WTC11 (cell line): ENCODE results near the gene INO80. TPM values are rescaled to one million over a fixed set of nuclear protein-coding genes. Genes with fewer than 3 reads are reported as not detected.

Experiments
- ATAC-seq: fragments of 200-7000 bp; cut with Tn5 transposase; 2 replicates; pipeline ENCODE4 v1.10.0; 2021; ENCODE audit warnings: mild to moderate bottlenecking, moderate library complexity
- CTCF ChIA-PET: fragments of 300-600 bp; sonication (Branson Sonifier 250); formaldehyde crosslinking; loops from one replicate; lab custom pipeline; 2021; ENCODE audit warnings: antibody characterized with exemption; lab: Charles Lee
- POLR2A ChIA-PET: fragments of 350-600 bp; sonication (Branson Sonifier 250); formaldehyde crosslinking; loops from one replicate; lab custom pipeline; 2021; ENCODE audit warnings: antibody characterized with exemption; lab: Charles Lee
- DNase-seq: peaks from one replicate; pipeline ENCODE4 v3.0.0; 2021; ENCODE audit warnings: low spot score
- H3K27ac Mint-ChIP-seq: 2 replicates; pipeline ENCODE4 v1.8.0; 2021; ENCODE audit warnings: mixed read lengths
- H3K27me3 Mint-ChIP-seq: 2 replicates; pipeline ENCODE4 v1.8.0; 2021; ENCODE audit warnings: low read depth, mild to moderate bottlenecking, moderate library complexity, mixed read lengths
- H3K36me3 Mint-ChIP-seq: 2 replicates; pipeline ENCODE4 v1.8.0; 2021; ENCODE audit warnings: mixed read lengths
- H3K4me1 Mint-ChIP-seq: 2 replicates; pipeline ENCODE4 v1.8.0; 2022; ENCODE audit warnings: mixed read lengths
- H3K4me3 Mint-ChIP-seq: 2 replicates; pipeline ENCODE4 v1.8.0; 2021; ENCODE audit warnings: mild to moderate bottlenecking, moderate library complexity, mixed read lengths
- H3K9me3 Mint-ChIP-seq: 2 replicates; pipeline ENCODE4 v1.8.0; 2021; ENCODE audit warnings: mixed read lengths
- ATF2 ChIP-seq: sonication (generic); formaldehyde crosslinking; IDR thresholded peaks from 2 replicates; pipeline ENCODE4 v1.8.1; 2022; ENCODE audit warnings: low read depth, missing genetic modification reagents, borderline replicate concordance
- ERG ChIP-seq: fragments of 250-450 bp; sonication (Bioruptor Pico); IDR thresholded peaks from 2 replicates; pipeline ENCODE4 v1.8.0; 2021; ENCODE audit warnings: mild to moderate bottlenecking
- ESRRA ChIP-seq: sonication (generic); formaldehyde crosslinking; IDR thresholded peaks from 2 replicates; pipeline ENCODE4 v1.8.1; 2022; ENCODE audit warnings: mild to moderate bottlenecking, missing genetic modification reagents, borderline replicate concordance
- GABPB1 ChIP-seq: sonication (generic); formaldehyde crosslinking; IDR thresholded peaks from 2 replicates; pipeline ENCODE4 v1.8.1; 2023; ENCODE audit warnings: mild to moderate bottlenecking, missing genetic modification reagents
- IRF1 ChIP-seq: sonication (generic); formaldehyde crosslinking; IDR thresholded peaks from 2 replicates; pipeline ENCODE4 v1.8.0; 2023; ENCODE audit warnings: missing genetic modification reagents
- MXD4 ChIP-seq: fragments of 250-450 bp; sonication (Bioruptor Pico); IDR thresholded peaks from 2 replicates; pipeline ENCODE4 v1.8.0; 2021; ENCODE audit warnings: mild to moderate bottlenecking, moderate library complexity, borderline replicate concordance
- NFATC4 ChIP-seq: fragments of 250-450 bp; sonication (Bioruptor Pico); IDR thresholded peaks from 2 replicates; pipeline ENCODE4 v1.9.0; 2021; ENCODE audit warnings: mild to moderate bottlenecking
- NR3C1 ChIP-seq: sonication (generic); formaldehyde crosslinking; conservative IDR thresholded peaks from 2 replicates; pipeline ENCODE4 v1.8.1; 2023; ENCODE audit warnings: low read depth, mild to moderate bottlenecking, missing genetic modification reagents
- PRRX2 ChIP-seq: fragments of 250-450 bp; sonication (Bioruptor Pico); IDR thresholded peaks from 2 replicates; pipeline ENCODE4 v1.8.0; 2021; ENCODE audit warnings: mild to moderate bottlenecking
- ZNF281 ChIP-seq: sonication (generic); formaldehyde crosslinking; IDR thresholded peaks from 2 replicates; pipeline ENCODE4 v1.8.0; 2023; ENCODE audit warnings: mild to moderate bottlenecking, missing genetic modification reagents
- ZNF416 ChIP-seq: fragments of 250-450 bp; sonication (Bioruptor Pico); IDR thresholded peaks from 2 replicates; pipeline ENCODE4 v1.9.0; 2021; ENCODE audit warnings: mild to moderate bottlenecking, inconsistent platforms
- ZNF671 ChIP-seq: fragments of 250-450 bp; sonication (Bioruptor Pico); IDR thresholded peaks from 2 replicates; pipeline ENCODE4 v1.8.0; 2021; ENCODE audit warnings: mild to moderate bottlenecking
- total RNA-seq: library from RNA; stranded (reverse); gene quantifications from 3 replicates; pipeline ENCODE4 v1.2.3, GENCODE V29; 2021

Gene INO80
- total RNA-seq, 1 experiment from 2014 or later, result 20.6 TPM

- ChIA-PET POLR2A (interaction anchor here (1.3 kb wide), 1 partner anchor 30 kb away, joined by 3 read pairs; no protein-coding TSS in a partner anchor), CTCF (interaction anchor here (2.4 to 6.7 kb wide), 2 partner anchors 19 to 30 kb away, joined by 6 to 55 read pairs; no protein-coding TSS in a partner anchor)
- ATAC-seq, result no peak
Observed at GRCh38 chr15:40960151-40960885, 155.8 kb downstream of the INO80 start.

GRCh38 chr15:40959331-40960141 is 156.5 kb downstream of the INO80 start:
- ChIA-PET CTCF (interaction anchor here (2.2 to 9.6 kb wide), 3 partner anchors 18 to 29 kb away, joined by 5 to 99 read pairs (median 55); no protein-coding TSS in a partner anchor), POLR2A (interaction anchor here (0.7 to 2.3 kb wide), 3 partner anchors 15 to 29 kb away, joined by 3 to 11 read pairs (median 3); no protein-coding TSS in a partner anchor)
- peaks cover 31% of the 10 kb centered on the region for H3K4me1 Mint-ChIP-seq
- H3K27ac Mint-ChIP-seq, result peak overlapping the region; percentile 3
- no peaks in the 10 kb centered on the region for H3K27me3 Mint-ChIP-seq
- TF ChIP-seq NR3C1 (CRISPR knock-in tag) (no peak), ERG (CRISPR knock-in tag) (peak; percentile 19; the same call in 1 of the 2 replicates)
- peaks cover 11% of the 10 kb centered on the region; the same call in 1 of the 2 replicates for H3K9me3 Mint-ChIP-seq
- ATAC-seq (peak; percentile 65), DNase-seq (peak; percentile 50)
- no peak overlapping the region for H3K4me3 Mint-ChIP-seq
- peaks cover 10% of the 10 kb centered on the region for H3K36me3 Mint-ChIP-seq

More at GRCh38 chr15:40960151-40960885, 155.8 kb downstream of the INO80 start:
- Mint-ChIP-seq H3K4me1 (peaks cover 30% of the 10 kb centered on the region), H3K27me3 (no peaks in the 10 kb centered on the region), H3K27ac (peak overlapping the region; percentile 3; the same call in 1 of the 2 replicates), H3K4me3 (no peak overlapping the region), H3K36me3 (peaks cover 10% of the 10 kb centered on the region), H3K9me3 (peaks cover 11% of the 10 kb centered on the region; the same call in 1 of the 2 replicates)
- no peak for TF ChIP-seq GABPB1 (CRISPR knock-in tag)
- no peak for TF ChIP-seq ATF2
- TF ChIP-seq IRF1 (CRISPR knock-in tag), result no peak
- DNase-seq, result no peak

- no peak overlapping the region for H3K4me3 Mint-ChIP-seq
- H3K4me1 Mint-ChIP-seq, result peaks cover 39% of the 10 kb centered on the region
- POLR2A ChIA-PET, result interaction anchor here (1.5 to 2.9 kb wide), 3 partner anchors 17 to 56 kb away, joined by 3 to 17 read pairs (median 11); partner anchors contain the start of gene DLL4
- H3K36me3 Mint-ChIP-seq, result peaks cover 10% of the 10 kb centered on the region
- H3K9me3 Mint-ChIP-seq, result peaks cover 11% of the 10 kb centered on the region; the same call in 1 of the 2 replicates
- no peak for ATAC-seq
- no peak for DNase-seq
- peak overlapping the region; percentile 47; the same call in 1 of the 2 replicates for H3K27ac Mint-ChIP-seq
- CTCF ChIA-PET, result interaction anchor here (2.2 to 9.6 kb wide), 2 partner anchors 17 to 28 kb away, joined by 5 to 99 read pairs; no protein-coding TSS in a partner anchor
- H3K27me3 Mint-ChIP-seq, result no peaks in the 10 kb centered on the region
- TF ChIP-seq MXD4 (CRISPR knock-in tag) (no peak), ERG (CRISPR knock-in tag) (peak; percentile 13; the same call in 1 of the 2 replicates), NFATC4 (CRISPR knock-in tag) (peak; percentile 74; the same call in 1 of the 2 replicates), ESRRA (CRISPR knock-in tag) (no peak)
Observed at GRCh38 chr15:40958723-40959122, 157.4 kb downstream of the INO80 start.

- H3K27ac Mint-ChIP-seq, result peak overlapping the region; percentile 64
Observed at GRCh38 chr15:40958146-40958545, 157.9 kb downstream of the INO80 start.

More at GRCh38 chr15:40958146-40958545, 157.9 kb downstream of the INO80 start:
- H3K9me3 Mint-ChIP-seq, result peaks cover 9% of the 10 kb centered on the region; the same call in 1 of the 2 replicates
- TF ChIP-seq NR3C1 (CRISPR knock-in tag) (no peak), ZNF671 (no peak; the same call in 1 of the 2 replicates), ZNF416 (CRISPR knock-in tag) (peak; percentile 27; the same call in 1 of the 2 replicates), ZNF281 (CRISPR knock-in tag) (no peak), PRRX2 (CRISPR knock-in tag) (0 out of 2 replicates have a peak, but pooled peaks have one; percentile 31)
- TF ChIP-seq, all 79 proteins: peak for 2
- Mint-ChIP-seq H3K27me3 (no peaks in the 10 kb centered on the region), H3K4me1 (peaks cover 39% of the 10 kb centered on the region), H3K4me3 (no peak overlapping the region), H3K36me3 (peaks cover 10% of the 10 kb centered on the region)
- ChIA-PET POLR2A (interaction anchor here (1.5 to 2.9 kb wide), 3 partner anchors 16 to 56 kb away, joined by 3 to 17 read pairs (median 11); partner anchors contain the start of gene DLL4), CTCF (interaction anchor here (2.1 to 9.6 kb wide), 3 partner anchors 16 to 43 kb away, joined by 5 to 99 read pairs (median 6); no protein-coding TSS in a partner anchor)
- no peak for DNase-seq
- ATAC-seq, result no peak
